Body of pancreas (tissue), 4 donors: Measurements from ENCODE around the gene RRM1. TPM values are rescaled to one million over a fixed set of nuclear protein-coding genes. Genes with fewer than 3 reads are reported as not detected.
A peak's percentile ranks its signal among the peaks of the same experiment; 100 is the strongest.

Source experiments
- ATAC-seq: fragments of 150-250 bp; one replicate; pipeline ENCODE4 v1.9.1; 2016
- DNase-seq, 4 donors: peaks; one replicate each; pipeline ENCODE4 v3.0.0-alpha.2; 2019
- H3K27ac ChIP-seq, 4 donors: fragments of 200-600 bp; sonication (generic); 1 replicate in 3 of 4; 2 replicates in 1 of 4; pipeline versions ENCODE4 v1.5.1 to v1.6.1; 2016 to 2019; ENCODE audit warnings: mild to moderate bottlenecking in 1 of 4, mixed read lengths in 1 of 4, moderate library complexity in 1 of 4
- H3K27me3 ChIP-seq, 2 donors: fragments of 200-600 bp; sonication (generic); one replicate each; pipeline ENCODE4 v1.6.0; 2016; ENCODE audit warnings: mild to moderate bottlenecking in 1 of 2
- H3K36me3 ChIP-seq, 2 donors: fragments of 200-600 bp; sonication (generic); replicated peaks in 1 of 2; 2 replicates each; pipeline ENCODE4 v1.5.1; 2016; ENCODE audit warnings: low read depth in 2 of 2; ENCODE audit not compliant: insufficient read depth in 1 of 2
- H3K4me1 ChIP-seq: fragments of 200-600 bp; sonication (generic); one replicate; pipeline ENCODE4 v1.6.0; 2016
- H3K4me3 ChIP-seq, 2 donors: fragments of 200-600 bp; sonication (generic); 1 replicate in 1 of 2; 2 replicates in 1 of 2; pipeline ENCODE4 v1.5.1; 2016 to 2019
- H3K9me3 ChIP-seq, 3 donors: fragments of 200-600 bp; sonication (generic); 1 replicate in 2 of 3; 2 replicates in 1 of 3; pipeline ENCODE4 v1.5.1; 2016
- POLR2A ChIP-seq, 3 donors: fragments of 450-650 bp; IDR thresholded peaks; one replicate each; pipeline ENCODE4 v1.6.1; 2016; ENCODE audit warnings: antibody characterized with exemption in 3 of 3, mild to moderate bottlenecking in 2 of 3
- WGBS, 2 donors: methylation state at CpG; one replicate each; pipeline ENCODE4 v1.1.5; 2017; 5-methylcytosine and 5-hydroxymethylcytosine counted together
- intact Hi-C: fragments of 100-400 bp; cut with DNase I; formaldehyde crosslinking; loops from one replicate; pipeline ENCODE4 v1.15.1; 2023
- total RNA-seq, 2 donors: library from RNA; depleted of rRNA; stranded (reverse); fragments of >200 nt; gene quantifications; one replicate each; pipeline ENCODE4 v1.1.0, GENCODE V29; 2016
- TF ChIP-seq, protein P1 (sequence below), 7 experiments: fragments of 450-650 bp in 4 of 7; fragments of 200-600 bp in 3 of 7; sonication (generic) in 3 of 7; IDR thresholded peaks; one replicate each; pipeline ENCODE4 v1.5.1; 2016 to 2019; ENCODE audit warnings: antibody characterized with exemption in 7 of 7

Gene RRM1
- total RNA-seq, 2 donors from 2014 or later = 7.3 to 12.2 TPM

DNA sequence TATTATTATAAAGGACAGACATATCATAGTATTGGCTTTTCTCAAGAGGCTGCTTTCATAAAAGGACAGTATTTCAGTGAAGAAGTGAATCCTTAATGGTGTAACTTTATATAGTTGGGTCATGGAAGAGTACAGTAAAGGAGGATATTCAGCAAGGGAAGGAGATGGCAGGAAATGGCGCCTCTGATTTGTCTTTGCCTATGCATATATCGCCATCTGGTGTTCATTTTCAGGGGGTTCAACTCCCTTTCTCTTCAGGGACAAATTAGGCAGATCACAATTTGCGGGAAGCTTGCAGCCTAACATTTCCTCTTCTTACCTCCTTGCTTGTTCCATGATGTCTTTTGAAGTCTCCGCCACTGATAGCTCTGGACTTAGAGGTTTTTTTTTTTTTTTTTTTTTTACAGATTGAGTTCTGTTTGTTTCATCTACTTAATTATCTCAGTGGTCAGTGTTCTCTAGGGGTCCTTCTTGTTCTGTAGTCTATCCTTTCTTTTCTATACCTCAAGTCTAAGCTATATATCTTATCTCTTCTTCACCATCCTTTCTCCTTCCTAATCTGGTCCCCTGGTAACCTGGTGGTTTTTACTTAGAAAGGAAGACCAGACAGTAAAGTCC, 21.8 kb upstream of the RRM1 start:
- Histone ChIP-seq H3K36me3 (peaks cover 0 to 2% of the 10 kb centered on the region in 2 donors), H3K9me3 (no peaks in the 10 kb centered on the region), H3K4me1 (no peaks in the 10 kb centered on the region), H3K27me3 (no peaks in the 10 kb centered on the region), H3K4me3 (no peak overlapping the region), H3K27ac (no peak overlapping the region)
- intact Hi-C loops = loop anchor here (5.0 kb wide), 1 partner anchor 225 kb away; no protein-coding TSS in a partner anchor
- DNase-seq (peak; percentile 60 to 84 (median 72)), ATAC-seq (peak; percentile 93)
- 4 to 7% methylated on average over 4 of the region's 4 CpGs for WGBS, 2 donors
- no peak for TF ChIP-seq POLR2A (IDR thresholded peaks at IDR 0.05)
- TF ChIP-seq, protein P1, sequence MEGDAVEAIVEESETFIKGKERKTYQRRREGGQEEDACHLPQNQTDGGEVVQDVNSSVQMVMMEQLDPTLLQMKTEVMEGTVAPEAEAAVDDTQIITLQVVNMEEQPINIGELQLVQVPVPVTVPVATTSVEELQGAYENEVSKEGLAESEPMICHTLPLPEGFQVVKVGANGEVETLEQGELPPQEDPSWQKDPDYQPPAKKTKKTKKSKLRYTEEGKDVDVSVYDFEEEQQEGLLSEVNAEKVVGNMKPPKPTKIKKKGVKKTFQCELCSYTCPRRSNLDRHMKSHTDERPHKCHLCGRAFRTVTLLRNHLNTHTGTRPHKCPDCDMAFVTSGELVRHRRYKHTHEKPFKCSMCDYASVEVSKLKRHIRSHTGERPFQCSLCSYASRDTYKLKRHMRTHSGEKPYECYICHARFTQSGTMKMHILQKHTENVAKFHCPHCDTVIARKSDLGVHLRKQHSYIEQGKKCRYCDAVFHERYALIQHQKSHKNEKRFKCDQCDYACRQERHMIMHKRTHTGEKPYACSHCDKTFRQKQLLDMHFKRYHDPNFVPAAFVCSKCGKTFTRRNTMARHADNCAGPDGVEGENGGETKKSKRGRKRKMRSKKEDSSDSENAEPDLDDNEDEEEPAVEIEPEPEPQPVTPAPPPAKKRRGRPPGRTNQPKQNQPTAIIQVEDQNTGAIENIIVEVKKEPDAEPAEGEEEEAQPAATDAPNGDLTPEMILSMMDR (IDR thresholded peaks at IDR 0.05) = peak; percentile 51 to 97 (median 93)

DNA sequence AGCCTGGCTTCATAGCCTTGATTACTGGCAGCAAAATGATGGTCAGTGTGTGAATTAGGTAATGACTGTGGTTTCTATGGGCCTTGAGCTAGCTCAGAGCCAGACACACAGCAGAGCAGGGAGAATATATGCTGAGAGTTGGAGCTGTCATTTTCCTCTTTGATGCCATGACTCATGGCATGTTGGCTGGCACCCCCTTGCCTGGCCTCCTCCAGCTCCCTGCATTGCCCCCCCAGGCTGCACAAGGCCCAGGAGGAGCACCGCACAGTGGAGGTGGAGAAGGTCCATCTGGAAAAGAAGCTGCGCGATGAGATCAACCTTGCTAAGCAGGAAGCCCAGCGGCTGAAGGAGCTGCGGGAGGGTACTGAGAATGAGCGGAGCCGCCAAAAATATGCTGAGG, 20.3 kb upstream of the RRM1 start:
- WGBS, 2 donors = 94 to 97% methylated on average over 7 of the region's 7 CpGs
- Histone ChIP-seq H3K36me3 (peaks cover 0 to 2% of the 10 kb centered on the region in 2 donors), H3K4me3 (no peak overlapping the region), H3K27me3 (no peaks in the 10 kb centered on the region), H3K9me3 (no peaks in the 10 kb centered on the region), H3K4me1 (no peaks in the 10 kb centered on the region), H3K27ac (no peak overlapping the region)
- ATAC-seq (no peak), DNase-seq (no peak)
- intact Hi-C loops = loop anchor here (5.0 kb wide), 1 partner anchor 227 kb away; no protein-coding TSS in a partner anchor
- no peak for TF ChIP-seq POLR2A (IDR thresholded peaks at IDR 0.05)

DNA sequence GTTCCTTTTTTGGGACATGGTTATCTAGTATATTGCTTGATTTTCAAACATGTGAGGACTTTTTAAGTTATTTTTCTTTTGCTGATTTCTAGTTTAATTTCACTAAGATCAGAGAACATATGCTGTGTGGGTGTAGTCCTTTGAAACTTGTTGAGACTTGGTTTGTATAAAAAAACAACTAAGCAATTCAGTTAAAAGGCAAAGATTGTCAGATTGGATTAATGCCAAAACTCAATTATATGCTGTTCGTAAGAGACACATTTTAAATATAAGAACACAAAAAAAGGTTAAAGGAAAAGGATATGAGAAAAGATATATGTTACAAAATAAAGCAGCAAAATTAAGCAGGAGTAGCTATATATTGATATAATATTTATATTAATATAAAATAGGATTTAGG, 17.8 kb upstream of the RRM1 start:
- Histone ChIP-seq H3K27me3 (no peaks in the 10 kb centered on the region), H3K9me3 (no peaks in the 10 kb centered on the region), H3K4me1 (no peaks in the 10 kb centered on the region), H3K27ac (no peak overlapping the region), H3K4me3 (no peak overlapping the region), H3K36me3 (peaks cover 0 to 4% of the 10 kb centered on the region in 2 donors)
- intact Hi-C loops = no loop called here
- DNase-seq (no peak), ATAC-seq (no peak)
- 61% methylated on average over 1 of the region's 1 CpG for WGBS, 2 donors
- TF ChIP-seq POLR2A (IDR thresholded peaks at IDR 0.05) = no peak
- TF ChIP-seq, protein P1 (IDR thresholded peaks at IDR 0.05) = no peak

DNA sequence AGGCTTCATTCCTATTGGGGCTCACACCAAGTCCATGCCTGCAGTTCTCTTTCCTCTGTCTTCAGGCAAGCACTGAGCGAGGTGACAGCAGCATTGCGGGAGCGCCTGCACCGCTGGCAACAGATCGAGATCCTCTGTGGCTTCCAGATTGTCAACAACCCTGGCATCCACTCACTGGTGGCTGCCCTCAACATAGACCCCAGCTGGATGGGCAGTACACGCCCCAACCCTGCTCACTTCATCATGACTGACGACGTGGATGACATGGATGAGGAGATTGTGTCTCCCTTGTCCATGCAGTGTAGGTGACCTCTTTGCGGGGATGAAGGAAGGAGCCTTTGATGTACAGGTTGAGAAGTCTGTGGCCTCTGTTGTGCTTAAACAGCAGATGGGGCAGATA, 11.4 kb upstream of the RRM1 start:
- no peak for DNase-seq
- no peak for ATAC-seq
- H3K9me3 ChIP-seq = no peaks in the 10 kb centered on the region
- intact Hi-C loops = no loop called here
- 82 to 96% methylated on average over 8 to 9 of the region's 9 CpGs for WGBS, 2 donors
- no peak overlapping the region for H3K27ac ChIP-seq
- no peaks in the 10 kb centered on the region for H3K4me1 ChIP-seq
- peaks cover 0 to 7% of the 10 kb centered on the region in 2 donors for H3K36me3 ChIP-seq
- H3K4me3 ChIP-seq = no peak overlapping the region
- TF ChIP-seq, protein P1 (IDR thresholded peaks at IDR 0.05) = no peak
- no peak for TF ChIP-seq POLR2A (IDR thresholded peaks at IDR 0.05)
- no peaks in the 10 kb centered on the region for H3K27me3 ChIP-seq

DNA sequence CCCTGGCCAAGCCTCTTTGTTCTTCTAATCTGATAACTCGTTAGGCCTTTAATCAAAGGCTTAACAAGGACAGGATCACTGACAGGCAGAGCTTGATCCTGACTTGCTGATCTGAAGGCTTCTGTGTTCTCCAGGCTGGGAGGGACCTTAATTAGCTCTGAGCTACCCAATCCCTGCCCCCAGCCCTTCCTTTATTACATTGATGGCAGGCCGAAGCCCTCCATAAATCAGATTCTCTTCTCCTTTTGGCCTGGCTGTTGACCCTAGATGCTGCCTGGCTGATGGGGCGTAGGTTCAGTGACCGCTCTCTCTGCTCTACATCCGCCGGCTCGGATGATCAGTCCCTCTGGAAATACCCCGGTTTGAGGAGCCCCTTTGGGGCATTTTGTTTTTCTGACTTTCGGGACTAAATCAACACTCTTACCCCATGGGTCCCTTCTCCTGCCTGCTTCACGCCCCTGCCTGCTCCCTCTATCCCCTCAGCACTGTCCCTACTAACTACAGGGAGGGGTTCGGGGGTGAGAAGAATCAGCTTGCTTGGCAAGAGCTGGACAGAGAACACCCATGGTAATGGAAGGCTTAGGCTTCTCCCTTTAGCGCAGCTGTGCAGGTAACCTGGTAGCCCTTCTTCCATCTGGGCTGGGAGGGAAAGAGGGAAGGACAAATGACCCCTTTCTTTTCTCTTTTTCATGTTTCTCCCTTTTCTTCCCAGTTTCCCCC, 10.0 kb upstream of the RRM1 start:
- DNase-seq (no peak), ATAC-seq (no peak)
- Histone ChIP-seq H3K27me3 (no peaks in the 10 kb centered on the region), H3K36me3 (peaks cover 0 to 7% of the 10 kb centered on the region in 2 donors), H3K9me3 (no peaks in the 10 kb centered on the region), H3K4me3 (no peak overlapping the region), H3K4me1 (no peaks in the 10 kb centered on the region), H3K27ac (no peak overlapping the region)
- WGBS, 2 donors = 92 to 93% methylated on average over 12 of the region's 12 CpGs
- no peak for TF ChIP-seq POLR2A (IDR thresholded peaks at IDR 0.05)
- TF ChIP-seq, protein P1 (IDR thresholded peaks at IDR 0.05) = no peak
- intact Hi-C loops = no loop called here
